ENCODE results near the gene ZNF224. TPM values are rescaled to one million over a fixed set of nuclear protein-coding genes. Genes with fewer than 3 reads are reported as not detected.

Gene ZNF224
- total and polyA plus RNA-seq, 2 of the 8 experiments (the other 6 are each of a cell fraction or from before 2014, with no cell fraction given): 3.7 to 17.2 TPM

GRCh38 chr19:44055870-44056269, 38.3 kb upstream of the ZNF224 start (continued):
- TF ChIP-seq USF2 (IDR thresholded peaks at IDR 0.05; ENCODE audit: low read length): no peak
- peak; percentile 16 to 33; a peak in 3 of 4 replicates for TF ChIP-seq RAD21 (IDR thresholded peaks at IDR 0.05 in 1 of 2, conservative IDR thresholded peaks at IDR 0.05 in 1 of 2; ENCODE audit: low read depth in 2 of 2, low read length in 2 of 2)
- no peak for TF ChIP-seq NRF1 (IDR thresholded peaks at IDR 0.05; ENCODE audit: low read depth, low read length)
- TF ChIP-seq SIX5 (IDR thresholded peaks at IDR 0.05; ENCODE audit: low read depth, low read length): no peak
- TF ChIP-seq SAP30 (IDR thresholded peaks at IDR 0.05; ENCODE audit: insufficient read depth, insufficient replicate concordance, low read length): no peak
- no peak for TF ChIP-seq CBX8 (IDR thresholded peaks at IDR 0.05; ENCODE audit: borderline replicate concordance, low read depth, low read length)
- TF ChIP-seq POU5F1 (IDR thresholded peaks at IDR 0.05; ENCODE audit: low read depth, low read length): no peak
- TF ChIP-seq GTF2F1 (IDR thresholded peaks at IDR 0.05; ENCODE audit: borderline replicate concordance, low read depth, low read length): no peak

Measured in H1 (cell line).